ENCODE results near the gene FHIT.

DNA sequence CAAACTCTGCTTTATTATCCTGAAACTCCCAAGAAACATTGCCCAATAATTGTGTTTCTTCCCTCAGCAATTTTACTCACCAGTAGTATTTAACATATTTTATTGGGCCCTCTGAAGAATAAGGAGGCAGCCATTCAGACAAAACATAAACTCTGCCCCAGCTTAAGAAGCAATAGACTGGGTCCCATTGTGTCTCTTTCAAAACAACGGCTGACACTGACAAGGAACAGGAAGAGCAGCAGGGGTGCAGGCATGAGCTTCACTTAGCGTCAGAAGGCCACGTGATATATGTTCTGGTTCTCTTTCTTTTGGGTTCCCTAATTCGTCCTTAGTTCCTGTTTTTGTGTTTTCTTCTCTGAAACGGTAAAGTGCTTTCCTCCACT is 242.3 kb downstream of the FHIT start:
- TF ChIP-seq, protein P1, sequence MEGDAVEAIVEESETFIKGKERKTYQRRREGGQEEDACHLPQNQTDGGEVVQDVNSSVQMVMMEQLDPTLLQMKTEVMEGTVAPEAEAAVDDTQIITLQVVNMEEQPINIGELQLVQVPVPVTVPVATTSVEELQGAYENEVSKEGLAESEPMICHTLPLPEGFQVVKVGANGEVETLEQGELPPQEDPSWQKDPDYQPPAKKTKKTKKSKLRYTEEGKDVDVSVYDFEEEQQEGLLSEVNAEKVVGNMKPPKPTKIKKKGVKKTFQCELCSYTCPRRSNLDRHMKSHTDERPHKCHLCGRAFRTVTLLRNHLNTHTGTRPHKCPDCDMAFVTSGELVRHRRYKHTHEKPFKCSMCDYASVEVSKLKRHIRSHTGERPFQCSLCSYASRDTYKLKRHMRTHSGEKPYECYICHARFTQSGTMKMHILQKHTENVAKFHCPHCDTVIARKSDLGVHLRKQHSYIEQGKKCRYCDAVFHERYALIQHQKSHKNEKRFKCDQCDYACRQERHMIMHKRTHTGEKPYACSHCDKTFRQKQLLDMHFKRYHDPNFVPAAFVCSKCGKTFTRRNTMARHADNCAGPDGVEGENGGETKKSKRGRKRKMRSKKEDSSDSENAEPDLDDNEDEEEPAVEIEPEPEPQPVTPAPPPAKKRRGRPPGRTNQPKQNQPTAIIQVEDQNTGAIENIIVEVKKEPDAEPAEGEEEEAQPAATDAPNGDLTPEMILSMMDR (conservative IDR thresholded peaks at IDR 0.05): no peak
- no peak for TF ChIP-seq EZH2 (IDR thresholded peaks at IDR 0.05; ENCODE audit: low read depth)

Data from PC-9 (cell line).